ENCODE measurements around the gene AMN.

AMN gene

GRCh38 chr14:102971314-102971713 is 48.9 kb downstream of the AMN start:
- no peak for DNase-seq

DNA sequence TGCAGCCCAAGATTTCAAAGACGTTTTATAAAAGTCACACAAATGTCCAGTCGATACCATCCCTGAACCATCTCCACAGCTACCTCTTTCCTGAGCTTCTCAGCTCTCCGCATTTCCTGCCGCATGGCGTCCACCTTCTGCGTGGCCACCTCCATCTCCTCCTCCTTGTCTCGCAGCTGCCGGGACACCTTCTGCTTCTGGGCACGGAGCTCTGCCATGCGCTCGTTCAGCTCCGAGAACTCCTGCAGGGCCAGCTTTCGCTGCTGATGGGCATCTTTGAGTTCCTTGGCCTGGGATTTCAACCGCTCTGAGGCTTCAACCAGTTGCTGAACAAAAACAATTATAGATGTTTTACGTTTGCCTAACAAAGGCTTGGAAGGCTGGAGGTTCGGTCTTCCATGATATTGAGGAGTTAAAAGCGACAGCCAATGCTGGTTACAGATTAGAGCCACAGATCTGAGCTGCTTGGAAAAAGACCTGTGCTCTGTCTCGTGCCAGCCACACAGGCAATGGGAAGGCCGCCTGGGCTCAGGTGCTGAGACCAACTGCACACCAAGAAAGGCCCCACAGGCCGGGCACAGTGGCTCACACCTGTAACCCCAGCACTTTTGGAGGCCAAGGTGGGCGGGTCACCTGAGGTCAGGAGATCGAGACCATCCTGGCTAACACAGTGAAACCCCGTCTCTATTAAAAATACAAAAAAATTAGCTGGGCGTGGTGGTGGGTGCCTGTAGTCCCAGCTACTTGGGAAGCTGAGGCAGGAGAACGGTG is 49.6 kb downstream of the AMN start:
- no peak for DNase-seq

DNA sequence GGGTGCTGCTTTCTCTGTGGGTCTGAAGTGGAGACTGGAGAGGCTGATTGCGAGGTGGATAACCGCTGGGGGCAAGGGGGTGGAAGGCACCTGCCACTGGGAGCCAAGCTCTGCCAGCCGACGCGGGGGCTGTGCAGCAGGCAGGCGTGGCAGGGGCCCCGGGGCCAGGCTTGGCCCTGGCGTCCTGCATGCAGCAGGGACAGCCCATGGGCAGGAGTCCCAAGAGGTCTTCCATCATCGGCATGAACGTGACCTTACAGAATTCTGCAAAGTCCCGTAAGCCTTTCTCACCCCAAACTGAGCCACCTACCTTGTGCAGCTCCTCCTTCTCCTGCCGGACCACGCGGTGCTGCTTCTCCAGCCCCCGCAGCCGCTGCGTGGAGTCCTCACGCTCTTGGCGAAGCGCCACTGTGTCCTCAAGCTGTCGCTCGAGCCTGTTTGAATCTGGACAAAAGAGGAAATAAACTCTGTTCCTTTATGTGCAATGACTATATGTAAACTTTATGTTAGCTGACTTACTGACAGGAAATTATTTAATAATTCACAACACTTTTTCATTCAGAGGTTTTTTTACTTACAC is 51.3 kb downstream of the AMN start:
- no peak for DNase-seq

GRCh38 chr14:102975662-102976061 is 53.2 kb downstream of the AMN start:
- no peak for DNase-seq

DNA sequence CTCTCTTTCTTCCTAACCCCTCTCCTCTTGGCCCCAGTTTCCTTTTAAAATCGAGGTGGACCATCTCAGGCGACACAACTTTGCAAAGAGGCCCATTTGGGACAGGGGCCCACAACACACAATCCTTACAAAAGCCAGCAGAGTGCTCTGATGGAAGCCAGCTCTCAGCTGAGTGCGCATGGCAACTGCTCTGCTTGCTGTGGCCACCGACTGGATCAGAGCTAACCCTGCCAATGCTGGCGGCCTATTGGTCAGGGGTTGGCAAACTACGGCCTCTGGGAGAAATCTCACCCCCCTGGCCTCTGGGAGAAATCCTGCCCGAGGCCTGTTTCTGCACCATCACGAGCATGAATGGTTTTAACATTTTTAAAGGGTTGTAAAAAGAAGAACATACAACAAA is 55.0 kb downstream of the AMN start:
- no peak for DNase-seq

DNA sequence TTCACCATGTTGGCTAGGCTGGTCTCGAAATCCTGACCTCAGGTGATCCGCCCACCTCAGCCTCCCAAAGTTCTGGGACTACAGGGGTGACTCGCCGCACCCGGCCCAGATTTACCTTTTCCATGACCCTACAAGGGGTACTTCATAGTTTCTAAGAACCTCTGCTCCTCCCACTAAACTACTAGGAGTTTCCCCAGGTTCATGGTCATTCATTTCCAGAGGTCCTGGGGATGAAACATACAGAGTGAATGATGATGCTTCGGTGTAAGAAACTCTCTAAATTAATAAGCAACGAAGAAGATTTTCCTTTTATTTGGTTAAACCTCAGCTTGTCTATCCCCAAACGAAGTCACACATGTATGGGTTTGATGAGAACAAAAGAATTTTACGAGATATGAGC is 56.9 kb downstream of the AMN start:
- no peak for DNase-seq

DNA sequence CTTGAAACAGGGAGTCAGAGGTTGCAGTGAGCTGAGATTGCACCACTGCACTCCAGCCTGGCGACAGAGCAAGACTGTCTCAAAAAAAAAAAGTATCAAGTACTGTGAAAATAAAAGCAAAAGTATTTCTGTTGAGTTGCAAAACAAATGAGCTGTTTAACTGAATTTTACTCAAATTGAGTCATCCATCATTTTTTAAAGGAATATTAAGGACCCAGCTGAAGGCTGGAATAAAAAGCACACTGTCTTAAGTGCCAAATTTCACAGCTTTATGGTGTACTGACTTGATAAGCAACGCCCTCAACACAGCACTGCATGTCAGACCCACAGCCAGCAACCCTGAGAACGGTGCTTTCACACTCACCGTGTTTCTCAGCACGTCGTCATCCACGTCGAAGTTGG is 57.9 kb downstream of the AMN start:
- no peak for DNase-seq
